Stimulated activated naive CD8-positive, alpha-beta T cell treated with anti-CD3 and anti-CD28 coated beads, Interleukin-15, Interleukin-2, amounts not matched to agents 100 ng/mL and 50 ng/mL, for 24 hours (primary cell): ENCODE data around the gene CX3CR1.

Experiments
- H3K27ac Mint-ChIP-seq: one replicate; pipeline ENCODE4 v1.8.0; 2021; ENCODE audit warnings: mild to moderate bottlenecking, mixed read lengths
- H3K27me3 Mint-ChIP-seq: one replicate; pipeline ENCODE4 v1.8.0; 2021; ENCODE audit warnings: mixed read lengths
- H3K36me3 Mint-ChIP-seq: one replicate; pipeline ENCODE4 v1.8.0; 2021; ENCODE audit warnings: low read depth, mixed read lengths
- H3K4me1 Mint-ChIP-seq: one replicate; pipeline ENCODE4 v1.8.0; 2021; ENCODE audit warnings: low read depth, mixed read lengths
- H3K4me3 Mint-ChIP-seq: one replicate; pipeline ENCODE4 v1.8.0; 2021; ENCODE audit warnings: mild to moderate bottlenecking, mixed read lengths
- H3K9me3 Mint-ChIP-seq: one replicate; pipeline ENCODE4 v1.8.0; 2021; ENCODE audit warnings: mixed read lengths

CX3CR1 gene

DNA sequence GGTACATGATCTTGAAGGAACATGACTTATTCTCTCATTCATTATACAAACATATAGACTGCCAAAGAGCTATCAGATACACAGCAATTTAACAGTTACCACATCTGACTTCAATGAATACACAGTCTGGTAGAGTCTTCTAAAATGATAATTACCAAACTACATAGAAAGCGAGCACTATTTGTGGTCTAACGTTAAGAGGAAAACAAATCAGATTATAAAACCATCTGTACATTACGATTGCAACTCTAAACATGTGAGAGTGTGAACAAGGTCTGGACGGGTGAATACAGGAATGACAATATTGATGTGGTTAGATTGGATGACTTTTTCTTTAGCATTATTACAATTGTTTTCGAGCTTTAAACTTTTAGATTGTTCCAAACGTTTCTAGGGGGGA is 16.3 kb downstream of the CX3CR1 start:
- no peaks in the 10 kb centered on the region for H3K36me3 Mint-ChIP-seq

GRCh38 chr3:39262846-39263245 is 17.0 kb downstream of the CX3CR1 start:
- Mint-ChIP-seq H3K36me3 (no peaks in the 10 kb centered on the region), H3K4me3 (no peak overlapping the region), H3K4me1 (peaks cover 92% of the 10 kb centered on the region)

More for the DNA sequence above, 16.3 kb downstream of the CX3CR1 start:
- Mint-ChIP-seq H3K9me3 (peaks cover 5% of the 10 kb centered on the region), H3K27me3 (peaks cover 4% of the 10 kb centered on the region), H3K27ac (peak overlapping the region; percentile 0), H3K4me3 (no peak overlapping the region), H3K4me1 (peaks cover 94% of the 10 kb centered on the region)

DNA sequence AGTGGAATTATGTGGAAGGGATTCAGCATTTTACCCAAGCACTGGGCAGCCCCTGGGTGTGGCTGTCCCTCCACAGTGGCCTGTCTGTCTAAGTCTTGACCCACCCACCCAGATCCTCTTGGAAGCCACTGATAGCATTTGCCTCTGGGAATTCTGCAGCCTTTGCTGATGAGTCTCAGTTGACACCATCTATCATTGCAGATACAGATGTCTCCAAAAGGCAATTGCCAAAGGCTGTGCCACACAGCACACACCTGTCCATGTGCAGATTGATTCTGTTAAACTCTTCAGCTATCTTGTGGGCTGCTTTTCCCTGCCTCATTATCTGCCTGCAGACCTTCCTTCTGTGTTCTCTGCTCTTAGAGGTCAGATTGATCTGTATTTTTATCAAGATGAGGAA is 18.1 kb downstream of the CX3CR1 start:
- peaks cover 5% of the 10 kb centered on the region for H3K9me3 Mint-ChIP-seq
- H3K4me1 Mint-ChIP-seq = peaks cover 92% of the 10 kb centered on the region
- H3K27ac Mint-ChIP-seq = no peak overlapping the region
- H3K27me3 Mint-ChIP-seq = peaks cover 10% of the 10 kb centered on the region
- no peak overlapping the region for H3K4me3 Mint-ChIP-seq
- no peaks in the 10 kb centered on the region for H3K36me3 Mint-ChIP-seq

More at GRCh38 chr3:39262846-39263245, 17.0 kb downstream of the CX3CR1 start:
- H3K27me3 Mint-ChIP-seq = peaks cover 7% of the 10 kb centered on the region
- peak overlapping the region; percentile 18 for H3K27ac Mint-ChIP-seq
- H3K9me3 Mint-ChIP-seq = peaks cover 5% of the 10 kb centered on the region

DNA sequence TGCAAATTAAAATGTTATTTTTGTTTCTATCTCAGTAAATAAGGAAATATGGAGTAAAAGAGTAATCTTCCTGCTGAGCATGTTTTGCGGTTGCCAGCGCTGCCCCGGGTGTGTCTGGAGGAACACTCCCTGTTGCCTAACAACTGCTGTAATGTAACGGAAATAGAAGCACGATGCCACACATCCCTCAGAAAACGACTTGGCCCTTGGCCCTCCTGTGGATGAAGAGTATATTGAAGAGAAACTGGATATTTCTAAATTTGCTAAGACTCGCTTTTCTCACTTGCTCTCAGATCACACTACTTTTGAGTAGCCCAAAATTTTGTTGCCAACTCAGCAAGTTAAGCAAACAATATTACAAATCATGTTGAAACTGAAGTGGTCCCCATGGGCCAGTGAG is 18.9 kb downstream of the CX3CR1 start:
- Mint-ChIP-seq H3K4me1 (peaks cover 92% of the 10 kb centered on the region), H3K9me3 (peaks cover 5% of the 10 kb centered on the region), H3K27me3 (peaks cover 10% of the 10 kb centered on the region), H3K36me3 (no peaks in the 10 kb centered on the region), H3K4me3 (peak overlapping the region; percentile 20), H3K27ac (peak overlapping the region; percentile 50)

DNA sequence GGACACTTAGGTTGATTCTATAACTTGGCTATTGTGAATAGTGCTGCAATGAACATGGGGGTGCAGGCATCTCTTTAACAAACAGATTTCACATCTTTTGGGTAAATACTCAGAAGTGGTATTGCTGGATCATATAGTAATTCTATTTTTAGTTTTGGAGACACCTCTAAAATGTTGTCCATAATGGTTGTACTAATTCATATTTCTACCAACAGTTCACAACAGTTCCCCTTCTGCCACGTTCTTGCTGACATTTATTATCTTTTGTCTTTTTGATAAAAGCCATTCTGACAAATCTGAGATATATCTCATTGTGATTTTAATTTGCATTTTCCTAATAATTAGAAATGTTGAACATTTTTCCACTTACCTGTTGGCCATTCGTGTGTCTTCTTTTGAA is 19.5 kb downstream of the CX3CR1 start:
- H3K36me3 Mint-ChIP-seq = no peaks in the 10 kb centered on the region
- H3K27me3 Mint-ChIP-seq = peaks cover 10% of the 10 kb centered on the region
- H3K9me3 Mint-ChIP-seq = no peaks in the 10 kb centered on the region
- no peak overlapping the region for H3K4me3 Mint-ChIP-seq
- no peak overlapping the region for H3K27ac Mint-ChIP-seq
- peaks cover 92% of the 10 kb centered on the region for H3K4me1 Mint-ChIP-seq

GRCh38 chr3:39255503-39256325 is 24.1 kb downstream of the CX3CR1 start:
- peaks cover 76% of the 10 kb centered on the region for H3K4me1 Mint-ChIP-seq
- H3K27ac Mint-ChIP-seq = peak overlapping the region; percentile 88
- peak overlapping the region; percentile 25 for H3K4me3 Mint-ChIP-seq
- H3K36me3 Mint-ChIP-seq = no peaks in the 10 kb centered on the region
- peaks cover 10% of the 10 kb centered on the region for H3K27me3 Mint-ChIP-seq
- H3K9me3 Mint-ChIP-seq = no peaks in the 10 kb centered on the region

- Mint-ChIP-seq H3K4me1 (peaks cover 74% of the 10 kb centered on the region), H3K27ac (peak overlapping the region; percentile 88), H3K27me3 (peaks cover 8% of the 10 kb centered on the region), H3K36me3 (no peaks in the 10 kb centered on the region), H3K9me3 (no peaks in the 10 kb centered on the region), H3K4me3 (peak overlapping the region; percentile 25)
These were observed 24.9 kb downstream of the CX3CR1 start for GRCh38 chr3:39254806-39255449.

DNA sequence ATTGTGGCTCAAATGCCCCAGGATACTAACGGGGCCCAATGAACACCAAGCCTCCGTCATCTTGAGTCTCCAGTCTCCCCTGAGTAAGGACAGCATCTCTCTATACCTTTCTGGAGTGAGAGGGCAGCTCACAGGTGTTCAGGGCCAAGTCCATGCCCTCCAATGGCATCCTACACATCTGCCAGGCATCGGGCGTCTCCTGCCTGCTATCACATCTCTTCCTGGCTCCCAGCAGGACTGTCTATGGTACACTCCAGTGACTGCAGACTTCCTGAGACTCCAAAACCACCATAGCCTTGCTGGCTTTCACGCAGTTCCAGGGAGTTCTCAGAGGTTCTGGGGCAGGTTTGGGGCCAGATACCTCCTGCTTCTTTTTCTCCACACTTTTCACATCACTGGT is 28.3 kb downstream of the CX3CR1 start:
- Mint-ChIP-seq H3K9me3 (no peaks in the 10 kb centered on the region), H3K4me3 (no peak overlapping the region), H3K27me3 (no peaks in the 10 kb centered on the region), H3K36me3 (no peaks in the 10 kb centered on the region), H3K4me1 (peaks cover 53% of the 10 kb centered on the region), H3K27ac (no peak overlapping the region)

DNA sequence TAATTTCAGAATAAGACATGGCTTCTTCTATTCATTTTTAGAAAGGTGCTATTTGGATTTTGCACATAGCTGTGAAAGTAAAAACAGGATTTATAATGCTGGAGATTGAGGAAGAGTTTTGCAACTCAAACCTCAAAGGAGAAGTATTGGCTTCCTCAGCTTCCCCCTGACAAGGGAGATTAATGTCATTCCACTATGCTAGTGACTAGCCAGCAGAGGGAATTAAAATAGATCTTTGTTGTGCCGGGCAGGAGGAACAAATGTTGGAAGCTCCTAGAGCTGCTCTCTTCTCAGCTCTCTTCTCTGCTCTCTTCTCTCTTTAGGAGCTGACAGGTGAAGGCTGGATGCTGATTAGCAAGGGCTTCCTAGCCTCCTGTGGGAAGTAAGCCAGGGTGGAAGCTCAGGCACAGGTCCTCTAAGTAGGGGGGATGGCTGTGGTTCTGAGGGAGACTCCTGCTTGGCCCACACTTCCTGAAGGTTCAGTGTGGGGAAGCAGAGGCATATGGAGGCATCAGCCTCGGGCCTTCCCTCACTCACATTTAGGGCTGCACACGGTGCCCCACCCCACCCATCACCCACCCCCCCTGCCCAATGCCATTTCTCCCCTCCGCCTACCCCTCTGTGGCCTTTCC is 29.6 kb downstream of the CX3CR1 start:
- H3K4me3 Mint-ChIP-seq = no peak overlapping the region
- H3K27ac Mint-ChIP-seq = peak overlapping the region; percentile 43
- no peaks in the 10 kb centered on the region for H3K9me3 Mint-ChIP-seq
- H3K36me3 Mint-ChIP-seq = no peaks in the 10 kb centered on the region
- no peaks in the 10 kb centered on the region for H3K27me3 Mint-ChIP-seq
- H3K4me1 Mint-ChIP-seq = peaks cover 39% of the 10 kb centered on the region

DNA sequence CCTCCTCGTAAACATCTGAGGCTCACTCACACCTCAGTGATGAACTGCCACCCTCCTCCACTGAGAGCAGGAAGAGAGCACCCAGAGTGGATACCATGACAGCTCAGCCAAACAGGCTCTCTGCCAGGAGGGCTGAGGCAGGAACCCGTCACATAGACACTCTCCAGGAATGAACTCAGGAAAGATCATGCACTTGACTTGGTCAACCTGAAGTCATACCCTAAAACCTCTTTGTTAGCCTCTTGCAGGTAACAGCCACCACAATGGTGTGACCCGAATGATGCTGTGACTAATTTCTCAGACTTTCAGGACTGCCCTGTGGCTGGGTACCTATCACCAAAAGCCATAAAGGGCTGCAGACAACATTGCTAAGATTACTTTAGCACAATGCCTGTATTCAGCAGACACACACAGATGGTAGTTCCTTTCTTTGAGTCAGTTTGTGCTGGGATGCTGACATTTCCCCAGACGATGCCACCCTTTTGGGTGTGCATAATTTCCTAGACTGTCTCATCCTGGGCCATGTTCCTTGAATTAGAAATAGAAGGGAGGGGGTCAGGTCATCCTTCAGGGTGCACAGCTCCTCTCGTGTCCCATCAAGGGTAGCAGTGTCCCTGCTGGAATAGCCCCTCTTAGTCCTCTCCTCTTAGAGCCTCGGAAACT is 30.3 kb downstream of the CX3CR1 start:
- Mint-ChIP-seq H3K4me3 (no peak overlapping the region), H3K27me3 (no peaks in the 10 kb centered on the region), H3K9me3 (no peaks in the 10 kb centered on the region), H3K27ac (no peak overlapping the region), H3K36me3 (no peaks in the 10 kb centered on the region), H3K4me1 (peaks cover 33% of the 10 kb centered on the region)

DNA sequence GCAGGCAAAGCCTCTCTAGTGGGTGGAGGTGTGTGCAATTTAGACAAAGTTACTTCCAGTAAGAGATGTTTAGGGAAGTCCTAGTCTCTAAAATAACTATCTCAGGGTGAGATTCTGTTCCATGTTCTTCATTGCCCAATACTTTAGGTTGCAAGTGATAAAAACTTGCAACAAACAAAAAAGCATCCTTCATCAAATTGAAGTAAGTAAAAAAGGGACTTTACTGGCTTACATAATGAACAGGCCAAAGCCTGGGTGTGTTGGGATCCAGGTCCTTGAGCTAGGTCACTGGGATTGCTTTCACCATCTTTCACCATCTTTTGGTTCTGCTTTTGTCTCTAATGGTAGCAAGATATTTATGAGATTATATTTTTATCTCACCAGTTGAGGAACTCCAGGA is 38.3 kb downstream of the CX3CR1 start:
- H3K27me3 Mint-ChIP-seq = no peaks in the 10 kb centered on the region
- peaks cover 7% of the 10 kb centered on the region for H3K9me3 Mint-ChIP-seq
- no peaks in the 10 kb centered on the region for H3K36me3 Mint-ChIP-seq
- no peaks in the 10 kb centered on the region for H3K4me1 Mint-ChIP-seq
- no peak overlapping the region for H3K27ac Mint-ChIP-seq
- no peak overlapping the region for H3K4me3 Mint-ChIP-seq

DNA sequence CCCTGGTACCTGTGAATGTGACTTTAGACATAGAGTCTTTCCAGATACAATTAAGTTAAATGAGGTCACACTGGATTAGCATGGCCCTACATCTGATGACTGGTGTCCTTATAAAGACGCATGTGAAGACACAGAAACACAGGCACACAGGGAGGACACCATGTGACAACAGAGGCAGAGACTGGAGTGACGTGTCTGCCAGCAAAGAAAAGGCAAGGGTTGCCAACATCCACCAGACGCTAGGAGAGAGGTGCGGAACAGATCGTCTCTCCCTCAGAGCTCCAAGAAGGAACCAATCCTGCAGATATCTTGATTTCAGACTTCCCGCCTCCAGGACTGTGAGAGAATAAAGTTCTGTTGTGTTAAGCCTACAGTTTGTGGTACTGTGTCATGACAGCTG is 42.8 kb downstream of the CX3CR1 start:
- peaks cover 11% of the 10 kb centered on the region for H3K27me3 Mint-ChIP-seq
- H3K4me3 Mint-ChIP-seq = no peak overlapping the region
- H3K36me3 Mint-ChIP-seq = no peaks in the 10 kb centered on the region
- no peak overlapping the region for H3K27ac Mint-ChIP-seq
- peaks cover 13% of the 10 kb centered on the region for H3K4me1 Mint-ChIP-seq
- no peaks in the 10 kb centered on the region for H3K9me3 Mint-ChIP-seq

DNA sequence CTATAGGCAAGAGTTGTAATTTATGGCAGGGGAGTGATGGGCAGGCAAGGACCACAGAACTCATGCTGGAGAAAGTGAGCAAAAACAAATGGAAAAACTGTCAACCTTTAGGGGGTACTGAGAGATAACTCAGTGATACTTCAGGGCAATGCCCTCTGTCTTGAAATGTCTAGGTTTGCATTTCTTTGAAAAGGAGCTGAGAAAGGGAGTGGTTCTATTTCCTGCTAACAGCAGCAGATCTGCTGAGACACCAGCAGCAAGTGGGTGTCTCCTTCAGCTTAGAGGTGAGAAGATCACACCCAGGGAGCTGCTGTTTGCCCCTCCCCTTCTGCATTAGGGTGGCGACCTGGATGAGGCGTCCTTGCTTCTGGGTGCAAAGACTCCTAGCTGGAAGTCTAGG is 45.2 kb downstream of the CX3CR1 start:
- H3K4me1 Mint-ChIP-seq = peaks cover 13% of the 10 kb centered on the region
- H3K4me3 Mint-ChIP-seq = peak overlapping the region; percentile 21
- peak overlapping the region; percentile 17 for H3K27ac Mint-ChIP-seq
- H3K27me3 Mint-ChIP-seq = peaks cover 20% of the 10 kb centered on the region
- no peaks in the 10 kb centered on the region for H3K36me3 Mint-ChIP-seq
- H3K9me3 Mint-ChIP-seq = no peaks in the 10 kb centered on the region

- no peaks in the 10 kb centered on the region for H3K9me3 Mint-ChIP-seq
- no peak overlapping the region for H3K4me3 Mint-ChIP-seq
- no peaks in the 10 kb centered on the region for H3K36me3 Mint-ChIP-seq
- H3K27ac Mint-ChIP-seq = no peak overlapping the region
- peaks cover 20% of the 10 kb centered on the region for H3K27me3 Mint-ChIP-seq
- H3K4me1 Mint-ChIP-seq = peaks cover 13% of the 10 kb centered on the region
These were observed 47.0 kb downstream of the CX3CR1 start for GRCh38 chr3:39232859-39233258.

GRCh38 chr3:39230453-39230852 is 49.4 kb downstream of the CX3CR1 start:
- Mint-ChIP-seq H3K36me3 (no peaks in the 10 kb centered on the region), H3K9me3 (no peaks in the 10 kb centered on the region), H3K27me3 (peaks cover 24% of the 10 kb centered on the region), H3K4me1 (peaks cover 20% of the 10 kb centered on the region), H3K4me3 (no peak overlapping the region), H3K27ac (no peak overlapping the region)
